HG03342 (cell line): Measurements from ENCODE around the gene TYRO3.

Experiments used
- ATAC-seq: cut with Tn5 transposase; IDR thresholded peaks from one replicate; pipeline ENCODE4 v1.9.1; 2021; ENCODE audit warnings: mild to moderate bottlenecking, moderate library complexity; ENCODE audit not compliant: unreplicated experiment

TYRO3 gene

DNA sequence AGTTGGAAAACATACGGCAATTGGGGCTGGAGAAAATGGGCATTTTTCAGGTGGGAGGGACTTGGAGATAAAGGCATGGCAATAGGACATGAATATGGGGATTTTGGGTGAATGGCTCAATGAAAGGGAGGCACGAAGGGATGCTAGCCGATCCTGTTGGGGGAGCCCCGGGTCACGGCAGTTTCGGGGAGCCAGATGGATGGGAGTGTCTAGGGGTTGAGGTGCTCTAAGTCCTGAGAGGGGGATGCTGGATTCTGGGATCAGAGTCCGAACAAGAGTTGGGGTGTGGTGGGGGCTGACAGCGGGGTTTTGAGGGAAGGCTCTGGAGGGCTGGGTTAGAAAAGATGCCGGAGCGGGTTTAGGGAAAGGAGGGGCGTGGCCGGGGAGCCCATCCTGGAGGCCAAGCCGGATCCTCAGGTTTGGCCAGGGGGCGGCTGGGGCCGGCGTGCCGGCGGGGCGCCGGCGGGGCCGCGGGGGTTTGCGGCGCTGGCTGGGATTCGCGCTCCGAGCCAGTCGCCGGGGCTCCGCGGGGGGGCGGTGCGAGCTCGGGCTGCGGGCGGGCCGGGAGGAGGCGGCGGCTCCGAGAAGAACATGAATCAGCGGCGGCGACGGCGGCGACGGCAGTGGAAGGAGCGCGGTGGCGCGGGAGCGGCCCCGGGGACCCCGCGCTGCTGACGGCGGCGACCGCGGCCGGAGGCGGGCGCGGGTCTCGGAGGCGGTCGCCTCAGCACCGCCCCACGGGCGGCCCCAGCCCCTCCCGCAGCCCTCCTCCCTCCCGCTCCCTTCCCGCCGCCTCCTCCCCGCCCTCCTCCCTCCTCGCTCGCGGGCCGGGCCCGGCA is at the start of gene TYRO3:
TYRO3 (plus strand) TSS at position 813 of the 839 bp plus-strand sequence. CDS start 46 bp downstream, outside the sequence.
- ATAC-seq, result no peak

DNA sequence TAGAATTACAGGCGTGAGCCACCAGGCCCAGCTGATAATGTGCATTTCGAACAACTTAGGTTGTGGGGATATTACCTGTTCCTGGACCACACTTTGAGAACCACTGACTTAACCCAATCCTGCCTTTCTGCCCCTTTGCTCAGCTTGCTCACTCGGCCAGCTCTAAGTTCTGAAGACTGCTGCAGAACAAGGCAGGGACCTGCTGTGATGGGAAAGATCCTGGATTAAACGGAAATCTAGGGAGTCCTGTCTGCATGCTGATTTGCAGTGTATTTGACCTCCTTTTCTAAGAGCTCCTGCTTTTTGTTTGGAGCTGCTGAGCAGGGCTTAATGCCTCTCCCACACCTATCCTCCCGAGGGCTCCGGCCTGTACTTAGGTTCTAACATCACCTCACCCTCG is 48.3 kb upstream of the TYRO3 start:
- no peak for ATAC-seq

DNA sequence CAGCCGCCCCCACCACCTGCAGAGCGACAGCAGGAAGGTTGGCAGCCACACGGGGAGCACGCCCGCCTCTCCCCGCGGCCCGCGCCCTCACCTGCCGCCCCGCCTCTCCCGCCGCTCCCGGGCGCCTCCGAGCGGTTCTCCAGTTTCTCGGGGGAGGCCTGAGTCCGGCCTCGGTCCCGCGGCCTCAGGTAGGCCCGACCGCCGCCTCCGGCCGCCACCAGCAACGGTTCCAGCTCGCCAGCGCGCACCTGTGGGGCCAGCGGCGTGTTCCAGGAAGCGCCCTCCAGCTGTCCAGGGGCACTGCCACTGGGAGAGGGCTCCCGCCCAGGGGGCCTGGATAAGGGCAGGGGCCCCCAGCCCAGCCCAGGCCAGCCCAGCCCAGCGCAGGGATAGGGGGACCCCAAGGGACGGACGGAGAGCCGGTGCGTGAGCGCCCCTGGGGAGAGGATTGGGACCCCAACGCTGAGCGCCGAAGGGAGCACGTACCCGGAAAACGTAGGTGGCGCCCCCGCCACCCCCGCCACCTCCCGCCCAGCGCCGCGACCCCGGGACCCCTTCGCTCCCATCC is 47.6 kb upstream of the TYRO3 start:
- no peak for ATAC-seq

DNA sequence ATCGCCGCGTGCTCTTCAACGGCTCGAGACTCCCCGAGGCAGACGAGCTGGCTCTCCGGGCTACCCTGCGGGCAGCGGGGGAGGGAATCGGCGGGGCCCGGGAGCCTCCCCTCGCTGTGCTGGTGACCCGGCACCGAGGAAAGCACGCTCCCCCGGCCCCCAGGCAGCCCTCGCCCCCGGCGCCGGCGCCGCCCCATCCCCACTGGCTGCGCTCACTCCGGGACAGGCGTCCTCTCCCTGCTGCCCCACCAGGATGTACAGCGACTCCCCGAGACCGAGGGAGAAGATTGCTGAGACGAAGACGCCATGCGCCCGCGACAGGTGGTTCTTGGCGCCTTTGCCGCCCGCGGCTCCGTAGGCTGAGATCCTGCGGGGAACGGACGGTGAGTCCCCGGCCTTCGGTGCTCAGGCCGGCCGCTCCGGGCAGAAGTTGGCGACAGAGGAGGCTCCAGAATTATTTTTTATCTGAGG is 47.1 kb upstream of the TYRO3 start:
- no peak for ATAC-seq

DNA sequence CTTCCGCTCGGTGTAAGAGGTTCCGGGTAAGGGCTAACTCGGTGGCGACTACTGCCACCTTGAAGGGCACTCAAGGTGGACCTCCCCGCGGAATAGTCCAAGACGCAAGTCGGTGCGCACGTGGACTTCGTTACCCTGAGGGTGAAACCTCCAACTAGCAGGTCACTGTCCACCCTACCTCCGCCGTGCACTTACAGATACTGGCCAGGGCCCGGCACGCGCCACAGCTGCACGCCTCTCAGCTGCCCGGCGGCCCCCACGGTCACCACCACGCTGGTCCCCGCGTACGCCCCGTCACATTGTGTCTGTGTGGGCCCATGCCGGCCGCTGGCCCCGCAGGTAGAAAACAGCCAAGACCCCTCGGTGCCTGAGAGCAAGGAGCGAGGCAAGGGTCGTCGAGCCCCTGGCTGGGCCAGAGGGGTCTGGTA is 46.5 kb upstream of the TYRO3 start:
- ATAC-seq, result no peak

DNA sequence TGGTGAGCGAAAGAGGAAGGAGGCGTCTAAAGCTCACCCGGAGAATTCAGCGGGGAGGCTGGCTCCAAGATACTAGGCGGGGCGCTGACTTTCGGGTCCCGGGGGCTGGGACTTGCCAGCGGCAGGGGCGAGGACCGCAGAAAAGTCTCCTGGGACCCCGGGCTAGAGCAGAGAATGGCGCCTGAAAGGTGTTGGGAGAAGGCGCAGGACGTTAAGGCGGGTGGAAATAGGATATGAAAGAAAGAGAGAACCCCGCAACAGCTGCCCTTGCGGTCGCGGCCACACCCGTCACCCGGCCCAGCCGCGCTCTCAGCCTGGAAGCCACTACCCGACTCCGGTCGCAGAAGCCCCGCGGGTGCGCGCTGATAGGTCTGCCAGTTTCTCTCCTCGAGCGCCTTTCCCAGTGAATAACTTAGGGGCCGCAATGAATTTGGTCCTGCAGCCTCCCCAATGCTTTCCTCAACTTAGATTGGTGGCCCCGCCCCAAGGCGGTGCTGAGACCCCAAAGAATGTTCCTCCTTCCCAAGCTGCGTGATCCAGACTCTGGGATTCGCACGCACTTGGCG is 46.0 kb upstream of the TYRO3 start:
- ATAC-seq, result no peak

DNA sequence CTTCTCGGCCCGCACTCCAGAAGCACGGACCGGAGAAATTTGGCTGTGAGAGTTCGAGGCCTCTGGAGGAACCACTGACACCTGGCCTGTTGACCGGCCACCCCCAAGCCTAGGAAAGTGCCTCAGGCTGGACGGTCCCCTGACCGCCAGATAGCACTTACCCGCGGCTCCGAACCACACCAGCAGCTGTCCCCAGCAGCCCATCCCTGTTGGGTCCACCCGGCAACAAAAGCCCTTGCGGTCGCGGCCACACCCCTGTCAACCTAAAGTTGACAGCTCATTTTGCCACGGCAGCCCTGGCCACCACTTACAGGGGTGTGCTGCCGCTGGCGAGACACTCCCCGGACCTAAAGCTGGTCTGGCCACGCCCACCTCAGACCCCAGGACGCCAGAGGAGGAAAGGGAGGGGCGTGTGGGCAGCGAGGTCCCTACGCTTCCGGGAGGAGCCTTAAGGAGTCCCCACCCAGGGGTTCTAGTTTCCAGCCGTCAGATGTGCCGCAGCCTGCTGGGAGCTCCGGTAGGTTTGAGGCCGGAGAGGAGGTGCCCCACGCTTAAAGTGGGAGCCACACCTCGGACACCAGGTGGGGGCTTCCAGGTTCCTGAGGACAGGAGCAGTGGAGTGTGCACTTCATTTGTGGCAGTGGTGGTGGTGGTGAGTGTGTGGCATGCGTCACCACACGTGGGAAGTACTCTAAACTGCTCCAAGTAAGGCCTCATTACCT is 45.3 kb upstream of the TYRO3 start, which contains the start of gene LTK:
LTK (minus strand) TSS at position 322 of the 722 bp plus-strand sequence; CDS start at position 204, 118 bp downstream.
- no peak for ATAC-seq

DNA sequence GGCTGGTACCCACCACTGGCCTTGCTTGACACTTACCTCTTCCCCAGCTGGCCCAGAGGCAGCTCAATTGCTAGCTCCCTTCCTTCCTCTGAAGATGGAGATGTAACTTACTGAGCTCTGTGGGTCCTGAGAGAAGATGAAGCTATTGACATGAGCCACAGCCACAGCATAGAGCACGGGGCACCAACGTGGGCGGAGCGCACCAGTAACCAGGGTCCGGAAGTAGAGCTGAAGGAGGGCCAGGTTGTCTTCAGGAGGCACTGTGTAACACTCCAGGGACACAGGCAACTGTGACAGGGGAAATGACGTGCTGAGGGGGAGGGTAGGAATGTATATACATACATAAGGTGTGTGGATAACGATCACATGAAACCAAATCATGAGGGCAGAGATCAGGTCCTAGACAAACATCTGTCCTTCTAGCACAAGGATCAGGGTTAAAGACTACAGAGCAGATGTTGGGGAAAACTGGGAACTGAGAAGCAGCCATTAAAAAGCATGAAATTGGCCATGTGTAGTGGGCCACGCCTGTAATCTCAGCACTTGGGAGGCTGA is 41.0 kb upstream of the TYRO3 start:
- no peak for ATAC-seq

DNA sequence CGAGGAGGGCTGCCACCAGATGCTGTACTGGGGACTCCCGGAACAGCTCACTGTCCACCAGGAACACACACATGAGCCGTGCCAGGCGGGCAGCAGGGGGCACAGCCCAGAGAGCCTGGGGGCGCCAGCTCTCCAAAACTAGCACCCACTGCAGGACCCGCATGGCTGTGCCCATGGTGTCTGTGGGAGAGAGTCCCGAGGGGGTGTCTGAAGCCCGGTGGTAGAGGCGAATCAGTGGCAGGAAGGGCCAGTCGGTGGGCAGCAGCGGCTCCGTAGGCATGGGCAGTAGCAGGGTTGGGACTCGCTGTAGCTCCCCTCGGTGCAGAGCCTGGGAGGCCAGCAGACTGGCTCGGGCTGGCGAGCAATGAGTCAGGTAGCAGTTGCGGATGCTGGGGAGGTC is 38.4 kb upstream of the TYRO3 start:
- ATAC-seq, result no peak

DNA sequence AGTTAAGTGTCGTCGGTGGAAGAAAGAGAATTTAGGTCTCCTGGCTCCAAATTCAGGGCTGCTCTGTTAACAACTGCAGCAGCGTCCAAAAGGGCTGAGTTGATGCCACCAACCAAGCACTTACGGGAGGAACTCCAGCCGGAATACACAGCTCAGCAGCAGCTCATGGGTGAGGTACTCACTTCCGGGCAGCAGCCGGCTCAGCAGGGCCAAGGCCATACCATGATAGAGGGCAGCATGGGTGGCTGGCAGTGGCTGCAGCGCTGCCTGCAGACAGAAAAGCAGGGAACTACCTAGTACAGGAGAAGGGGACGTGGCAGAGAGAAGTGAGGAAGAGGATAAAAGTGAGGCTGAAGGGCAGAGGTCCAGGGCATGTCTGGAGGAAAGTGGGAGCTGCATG is 37.4 kb upstream of the TYRO3 start:
- no peak for ATAC-seq

DNA sequence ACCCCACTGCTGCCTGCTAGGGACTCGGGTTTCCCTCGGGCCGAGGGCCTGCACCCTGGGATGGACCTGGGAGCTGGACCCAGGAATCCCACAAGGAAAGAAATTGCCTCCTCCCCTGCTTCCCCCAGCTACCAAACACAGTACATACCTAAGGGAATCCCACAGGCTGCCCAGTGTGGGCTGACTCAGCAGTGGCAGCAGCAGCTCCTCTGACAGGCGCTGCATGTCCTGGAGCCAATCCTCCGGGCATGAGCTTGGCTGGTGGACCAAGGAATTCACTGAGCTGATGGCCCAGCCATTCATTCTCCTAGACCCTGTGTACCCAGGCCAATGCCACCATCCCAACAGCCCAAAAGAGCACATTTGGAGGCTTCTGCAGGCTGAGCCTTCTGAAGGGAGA is 35.9 kb upstream of the TYRO3 start:
- ATAC-seq, result no peak

DNA sequence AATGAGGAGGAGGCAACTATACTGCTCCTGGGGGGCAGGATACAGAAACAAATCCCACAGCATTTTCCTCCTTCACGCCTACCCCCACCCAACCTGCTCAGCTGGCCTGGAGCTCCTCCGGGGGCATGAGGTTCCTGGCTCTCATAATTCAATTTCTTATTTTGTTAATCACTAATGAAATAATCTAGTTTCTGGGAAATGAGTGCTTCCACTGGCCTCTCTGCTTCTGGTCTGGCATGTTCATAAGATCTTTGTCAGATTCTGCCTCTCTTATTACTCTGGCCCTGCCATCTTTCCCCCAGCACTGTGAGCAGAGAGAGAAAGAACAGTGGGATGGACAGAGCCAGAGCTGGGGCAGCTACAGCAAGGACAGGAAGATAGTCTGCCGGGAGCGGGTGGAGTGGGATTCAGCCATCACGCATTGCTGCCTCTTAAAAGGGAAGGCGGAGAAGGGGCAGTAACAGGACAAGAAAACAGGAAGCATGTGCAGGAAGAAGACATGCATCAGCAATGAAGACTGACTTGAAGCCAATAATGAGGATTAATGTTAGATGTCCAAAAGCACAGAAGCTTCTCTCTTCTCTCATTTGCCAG is 28.6 kb upstream of the TYRO3 start:
- no peak for ATAC-seq

DNA sequence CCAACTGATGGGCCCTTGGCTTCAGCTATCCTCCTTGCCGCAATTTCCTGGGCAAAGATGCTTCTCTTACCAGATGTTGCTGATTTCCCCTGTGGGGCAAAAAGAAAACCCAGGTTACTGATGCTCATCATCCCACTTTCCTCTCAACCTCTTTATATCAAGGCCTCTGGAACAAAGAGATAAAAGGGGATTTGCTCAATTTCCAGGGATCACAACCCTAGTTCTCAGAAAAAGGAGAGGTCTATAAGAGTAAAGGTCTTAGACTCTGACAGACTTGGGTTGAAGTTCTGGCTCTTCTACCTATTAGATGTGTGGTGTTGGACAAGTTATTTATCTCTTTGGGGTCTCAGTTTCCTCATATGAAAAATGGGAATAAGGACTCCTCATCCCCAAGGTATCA is 23.5 kb upstream of the TYRO3 start:
- no peak for ATAC-seq

DNA sequence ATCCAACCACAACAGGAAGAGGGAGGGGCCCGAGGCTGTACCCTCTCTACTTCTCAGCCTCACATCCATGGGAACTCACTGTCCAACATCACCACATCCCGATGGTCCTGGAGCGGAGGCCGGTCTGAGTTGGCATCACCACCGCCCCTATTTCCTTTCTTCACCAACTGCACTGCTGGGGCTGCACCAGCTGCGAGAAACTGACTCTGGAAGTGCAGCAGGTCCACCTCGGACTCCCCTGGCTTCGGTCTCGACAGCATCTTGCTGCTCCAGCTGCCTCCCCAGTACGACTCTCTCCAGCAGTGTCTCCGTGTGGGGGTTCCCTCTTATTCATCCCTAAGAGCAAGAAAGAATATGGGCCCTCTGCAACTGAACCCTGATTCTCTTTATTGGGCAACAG is 22.1 kb upstream of the TYRO3 start:
- ATAC-seq, result no peak

DNA sequence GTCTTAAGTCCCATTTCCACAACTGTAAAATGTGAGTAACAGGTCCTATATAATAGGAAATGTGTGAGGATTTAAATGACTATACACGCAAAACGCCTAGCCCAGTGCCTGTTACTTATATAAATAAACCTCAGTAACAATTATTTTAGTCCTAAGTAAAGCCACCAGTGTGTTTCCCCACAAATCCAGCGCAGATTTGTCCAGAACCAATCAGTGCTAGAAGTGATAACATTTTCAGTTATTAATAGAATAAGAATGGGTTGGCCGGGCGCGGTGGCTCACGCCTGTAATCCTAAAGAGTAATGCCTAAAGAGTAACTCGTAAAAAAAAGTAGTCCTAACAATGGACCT is 15.5 kb upstream of the TYRO3 start:
- no peak for ATAC-seq

DNA sequence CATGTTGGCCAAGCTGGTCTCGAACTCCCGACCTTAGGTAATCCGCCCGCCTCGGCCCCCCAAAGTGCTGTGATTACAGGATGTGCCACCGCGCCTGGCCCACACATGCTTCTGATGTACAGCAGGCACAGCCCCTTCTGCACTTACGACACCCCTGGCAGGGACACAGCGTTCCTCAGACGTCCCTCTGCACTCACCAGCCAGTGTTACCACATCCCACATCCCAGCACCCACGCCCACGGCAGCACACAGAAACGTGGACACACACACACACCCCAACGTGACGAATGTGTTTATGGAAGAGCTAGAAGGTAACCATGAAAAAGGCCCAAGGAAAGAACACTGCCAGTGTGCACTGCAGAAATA is 14.4 kb upstream of the TYRO3 start:
- ATAC-seq, result no peak

DNA sequence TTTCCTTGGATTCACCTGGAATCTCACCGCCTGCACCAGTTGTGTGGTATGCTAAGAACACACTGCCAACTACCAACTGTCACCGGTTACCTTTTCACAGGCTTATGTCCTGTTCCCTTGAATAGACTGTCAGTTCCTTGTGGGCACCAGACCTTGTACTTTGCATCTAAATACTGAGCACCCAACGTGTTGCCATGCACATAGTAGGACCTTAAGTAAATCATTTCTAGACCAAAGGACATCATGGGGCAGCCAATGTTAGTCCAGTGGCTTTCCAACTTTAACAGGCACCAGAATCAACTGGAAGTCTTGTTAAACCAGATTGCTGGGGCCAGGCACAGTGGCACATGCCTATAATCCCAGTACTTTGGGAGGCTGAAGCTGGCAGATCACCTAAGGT is 13.8 kb upstream of the TYRO3 start:
- ATAC-seq, result no peak

DNA sequence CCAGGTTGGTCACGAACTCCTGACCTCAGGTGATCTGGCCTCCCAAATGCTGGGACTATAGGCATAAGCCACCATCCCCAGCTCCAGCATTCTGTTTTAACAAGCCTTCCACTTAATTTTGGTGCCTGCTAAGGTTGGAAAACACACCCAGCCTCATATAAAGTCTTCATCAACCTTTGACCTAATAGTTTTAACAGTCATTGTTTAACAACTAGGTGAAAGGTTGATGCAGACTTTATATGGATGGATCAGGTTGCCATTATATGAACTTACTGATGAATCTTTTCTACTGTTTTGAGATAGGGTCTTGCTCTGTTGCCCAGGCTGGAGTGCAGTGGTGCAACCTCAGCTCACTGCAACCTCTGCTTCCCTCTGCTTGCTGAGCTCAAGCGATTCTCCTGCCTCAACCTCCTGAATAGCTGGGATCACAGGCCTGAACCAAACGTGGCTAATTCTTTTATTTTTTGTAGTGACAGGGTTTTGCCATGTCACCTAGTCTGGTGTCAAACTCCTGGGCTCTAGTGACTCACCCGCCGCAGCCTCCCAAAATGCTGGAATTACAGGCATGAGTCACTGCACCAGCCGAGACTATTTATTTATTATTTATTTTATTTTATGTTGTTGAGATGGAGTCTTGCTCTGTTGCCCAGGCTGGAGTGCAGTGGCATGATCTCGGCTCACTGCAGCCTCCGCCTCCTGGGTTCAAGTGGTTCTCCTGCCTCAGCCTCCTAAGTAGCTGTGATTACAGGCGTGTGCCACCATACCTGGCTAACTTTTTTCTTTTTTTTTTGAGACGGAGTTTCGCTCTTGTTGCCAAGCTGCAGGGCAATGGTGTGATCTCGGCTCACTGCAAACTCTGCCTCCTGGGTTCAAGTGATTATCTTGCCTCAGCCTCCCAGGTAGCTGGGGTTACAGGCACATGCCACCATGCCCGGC is 11.9 kb upstream of the TYRO3 start:
- no peak for ATAC-seq

DNA sequence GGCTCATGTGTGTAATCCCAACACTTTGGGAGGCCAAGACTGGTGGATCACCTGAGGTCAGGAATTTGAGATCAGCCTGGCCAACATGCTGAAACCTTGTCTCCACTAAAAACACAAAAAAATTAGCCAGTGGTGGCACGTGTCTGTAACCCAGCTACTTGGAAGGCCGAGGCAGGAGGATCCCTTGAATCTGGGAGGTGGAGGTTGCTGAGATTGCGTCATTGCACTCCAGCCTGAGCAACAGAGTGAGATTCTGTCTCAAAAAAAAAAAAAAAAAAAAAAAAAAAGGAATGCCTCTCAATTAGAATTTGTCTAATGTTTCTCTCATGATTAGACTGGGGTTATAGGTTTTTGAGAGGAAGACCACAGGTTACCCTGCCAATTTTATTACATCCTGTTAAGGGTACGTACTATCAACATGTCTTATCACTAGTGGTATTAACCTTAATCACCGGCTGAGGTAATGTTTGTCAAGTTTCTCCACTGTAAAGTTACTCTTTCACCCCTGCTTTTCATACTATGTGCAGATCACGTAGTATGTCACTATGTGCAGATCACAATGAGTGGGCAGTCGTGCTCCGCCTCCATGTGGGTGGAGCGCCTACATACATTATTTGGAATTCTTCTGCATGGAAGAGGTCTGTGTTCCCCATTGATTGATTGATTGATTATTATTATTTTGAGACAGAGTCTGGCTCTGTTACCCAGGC is 8.8 kb upstream of the TYRO3 start:
- no peak for ATAC-seq
